ENCODE measurements around the gene CDS2. TPM values are rescaled to one million over a fixed set of nuclear protein-coding genes. Genes with fewer than 3 reads are reported as not detected.

Gene CDS2
- total and polyA plus RNA-seq, 2 of the 13 experiments (the other 11 are each of a cell fraction or from before 2014, with no cell fraction given), result 81.3 to 153 TPM

DNA sequence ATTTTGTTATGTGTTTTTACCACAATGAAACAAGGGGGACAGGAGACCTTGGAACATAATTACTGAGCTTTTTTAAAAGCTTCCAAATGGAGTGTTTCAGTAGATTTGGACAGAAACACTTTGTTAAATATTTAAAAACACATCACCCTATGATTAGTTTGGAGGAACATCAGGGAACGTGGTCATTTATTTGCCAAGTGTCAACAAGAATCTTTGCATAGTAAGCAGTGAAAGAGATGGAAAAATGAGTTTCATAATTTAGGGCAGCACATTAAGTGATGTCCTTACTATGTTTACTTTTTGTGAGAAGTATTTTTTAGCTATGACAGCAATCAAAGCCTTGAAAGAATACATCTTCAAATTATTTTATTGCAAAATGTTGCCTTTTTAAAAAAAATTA is 107.3 kb downstream of the CDS2 start:
- Histone ChIP-seq H3K27ac (ENCODE audit: extremely low read length, insufficient read depth, low read length) (no peak overlapping the region), H3K9ac (ENCODE audit: insufficient read depth, low read depth, low read length) (no peak overlapping the region), H4K20me1 (ENCODE audit: insufficient read depth, low read length) (no peaks in the 10 kb centered on the region), H3K4me1 (ENCODE audit: insufficient read depth, low read length) (no peaks in the 10 kb centered on the region), H3K36me3 (replicated peaks in 1 of 2; ENCODE audit: control insufficient read depth in 1 of 2, insufficient read depth in 2 of 2, low read length in 2 of 2) (no peaks in the 10 kb centered on the region), H3K4me3 (replicated peaks in 1 of 3; ENCODE audit: insufficient read depth in 1 of 3, low read depth in 2 of 3, low read length in 3 of 3) (no peak overlapping the region), H3K27me3 (ENCODE audit: control insufficient read depth in 1 of 2, insufficient read depth in 2 of 2, low read length in 2 of 2) (no peaks in the 10 kb centered on the region), H3K9me3 (ENCODE audit: low read length) (no peaks in the 10 kb centered on the region), H3K4me2 (ENCODE audit: low read depth, low read length) (no peak overlapping the region), H3K79me2 (ENCODE audit: insufficient read depth, low read length) (no peaks in the 10 kb centered on the region), H2AFZ (ENCODE audit: low read length) (no peak overlapping the region)
- TF ChIP-seq EED (CRISPR knock-in tag; IDR thresholded peaks at IDR 0.05) (no peak), NFKB2 (CRISPR knock-in tag; IDR thresholded peaks at IDR 0.05; ENCODE audit: borderline replicate concordance) (no peak), ZNF10 (CRISPR knock-in tag; IDR thresholded peaks at IDR 0.05; ENCODE audit: borderline replicate concordance, low read depth) (no peak), ARID2 (CRISPR knock-in tag; IDR thresholded peaks at IDR 0.05; ENCODE audit: borderline replicate concordance) (no peak), ZNF775 (CRISPR knock-in tag; IDR thresholded peaks at IDR 0.05; ENCODE audit: borderline replicate concordance) (no peak), AGO2 (optimal IDR thresholded peaks at IDR 0.05; ENCODE audit: low read depth, low read length) (no peak), ZNF720 (CRISPR knock-in tag; IDR thresholded peaks at IDR 0.05) (no peak), TCF12 (IDR thresholded peaks at IDR 0.05) (no peak), TCF12 (CRISPR knock-in tag; IDR thresholded peaks at IDR 0.05) (no peak), ZNF703 (CRISPR knock-in tag; IDR thresholded peaks at IDR 0.05; ENCODE audit: borderline replicate concordance) (no peak), ZNF605 (CRISPR knock-in tag; IDR thresholded peaks at IDR 0.05) (no peak), ZNF17 (CRISPR knock-in tag; IDR thresholded peaks at IDR 0.05) (no peak), PRMT3 (CRISPR knock-in tag; IDR thresholded peaks at IDR 0.05; ENCODE audit: borderline replicate concordance, low read depth) (no peak), MAZ (IDR thresholded peaks at IDR 0.05; ENCODE audit: borderline replicate concordance, low read depth, low read length) (no peak), MAZ (CRISPR knock-in tag; IDR thresholded peaks at IDR 0.05; ENCODE audit: low read depth) (no peak), ZZZ3 (CRISPR knock-in tag; IDR thresholded peaks at IDR 0.05; ENCODE audit: borderline replicate concordance) (no peak)
- TF ChIP-seq, protein P1, sequence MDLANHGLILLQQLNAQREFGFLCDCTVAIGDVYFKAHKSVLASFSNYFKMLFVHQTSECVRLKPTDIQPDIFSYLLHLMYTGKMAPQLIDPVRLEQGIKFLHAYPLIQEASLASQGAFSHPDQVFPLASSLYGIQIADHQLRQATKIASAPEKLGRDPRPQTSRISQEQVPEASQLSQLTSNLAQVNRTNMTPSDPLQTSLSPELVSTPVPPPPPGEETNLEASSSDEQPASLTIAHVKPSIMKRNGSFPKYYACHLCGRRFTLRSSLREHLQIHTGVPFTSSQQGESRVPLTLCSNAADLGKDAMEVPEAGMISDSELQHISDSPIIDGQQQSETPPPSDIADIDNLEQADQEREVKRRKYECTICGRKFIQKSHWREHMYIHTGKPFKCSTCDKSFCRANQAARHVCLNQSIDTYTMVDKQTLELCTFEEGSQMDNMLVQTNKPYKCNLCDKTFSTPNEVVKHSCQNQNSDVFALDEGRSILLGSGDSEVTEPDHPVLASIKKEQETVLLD (CRISPR knock-in tag; IDR thresholded peaks at IDR 0.05; ENCODE audit: low read depth), result no peak
- TF ChIP-seq, protein P2, sequence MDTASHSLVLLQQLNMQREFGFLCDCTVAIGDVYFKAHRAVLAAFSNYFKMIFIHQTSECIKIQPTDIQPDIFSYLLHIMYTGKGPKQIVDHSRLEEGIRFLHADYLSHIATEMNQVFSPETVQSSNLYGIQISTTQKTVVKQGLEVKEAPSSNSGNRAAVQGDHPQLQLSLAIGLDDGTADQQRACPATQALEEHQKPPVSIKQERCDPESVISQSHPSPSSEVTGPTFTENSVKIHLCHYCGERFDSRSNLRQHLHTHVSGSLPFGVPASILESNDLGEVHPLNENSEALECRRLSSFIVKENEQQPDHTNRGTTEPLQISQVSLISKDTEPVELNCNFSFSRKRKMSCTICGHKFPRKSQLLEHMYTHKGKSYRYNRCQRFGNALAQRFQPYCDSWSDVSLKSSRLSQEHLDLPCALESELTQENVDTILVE (CRISPR knock-in tag; IDR thresholded peaks at IDR 0.05), result no peak
- TF ChIP-seq, protein P3, sequence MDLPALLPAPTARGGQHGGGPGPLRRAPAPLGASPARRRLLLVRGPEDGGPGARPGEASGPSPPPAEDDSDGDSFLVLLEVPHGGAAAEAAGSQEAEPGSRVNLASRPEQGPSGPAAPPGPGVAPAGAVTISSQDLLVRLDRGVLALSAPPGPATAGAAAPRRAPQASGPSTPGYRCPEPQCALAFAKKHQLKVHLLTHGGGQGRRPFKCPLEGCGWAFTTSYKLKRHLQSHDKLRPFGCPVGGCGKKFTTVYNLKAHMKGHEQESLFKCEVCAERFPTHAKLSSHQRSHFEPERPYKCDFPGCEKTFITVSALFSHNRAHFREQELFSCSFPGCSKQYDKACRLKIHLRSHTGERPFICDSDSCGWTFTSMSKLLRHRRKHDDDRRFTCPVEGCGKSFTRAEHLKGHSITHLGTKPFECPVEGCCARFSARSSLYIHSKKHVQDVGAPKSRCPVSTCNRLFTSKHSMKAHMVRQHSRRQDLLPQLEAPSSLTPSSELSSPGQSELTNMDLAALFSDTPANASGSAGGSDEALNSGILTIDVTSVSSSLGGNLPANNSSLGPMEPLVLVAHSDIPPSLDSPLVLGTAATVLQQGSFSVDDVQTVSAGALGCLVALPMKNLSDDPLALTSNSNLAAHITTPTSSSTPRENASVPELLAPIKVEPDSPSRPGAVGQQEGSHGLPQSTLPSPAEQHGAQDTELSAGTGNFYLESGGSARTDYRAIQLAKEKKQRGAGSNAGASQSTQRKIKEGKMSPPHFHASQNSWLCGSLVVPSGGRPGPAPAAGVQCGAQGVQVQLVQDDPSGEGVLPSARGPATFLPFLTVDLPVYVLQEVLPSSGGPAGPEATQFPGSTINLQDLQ (CRISPR knock-in tag; IDR thresholded peaks at IDR 0.05), result no peak
- no TSS peak for BruUV-seq (replicated peaks)
- CTCF ChIA-PET (ENCODE audit: low intra/inter-chr PET ratio, low total read pairs), result no interaction called here
- ATAC-seq (no peak), DNase-seq (ENCODE audit: low spot score) (no peak), FAIRE-seq (no peak)
- WGBS (ENCODE audit: low lambda C conversion rate), result 0% methylated on average over 1 of the region's 1 CpG
- POLR2A ChIA-PET, result no interaction called here
- in situ Hi-C loops (cut with HindIII; ENCODE audit: extremely low pct_ligation_motif_present, low pct_unique_long_range_greater_than_20kb), result no loop called here
- intact Hi-C loops (cut with micrococcal nuclease; ENCODE audit: unreplicated experiment), result no loop called here

Data from HepG2 (cell line).